Panc1 (cell line): Measurements from ENCODE around the gene GRIK3. TPM values are rescaled to one million over a fixed set of nuclear protein-coding genes. Genes with fewer than 3 reads are reported as not detected.

Experiments used
- ATAC-seq: fragments of 200-7000 bp; cut with Tn5 transposase; 2 replicates; pipeline ENCODE4 v1.9.1; 2020; ENCODE audit warnings: mild to moderate bottlenecking, moderate library complexity
- BruUV-seq: library from RNA; stranded (reverse); fragments of 400-500 nt; replicated peaks from 2 replicates; lab custom pipeline; 2021; lab: Mats Ljungman, UMichigan
- CTCF ChIA-PET: fragments of 300-600 bp; sonication (Branson Sonifier 250); formaldehyde crosslinking; loops from one replicate; lab custom pipeline; 2022; ENCODE audit warnings: antibody characterized with exemption; lab: Charles Lee
- POLR2A ChIA-PET: fragments of 300-600 bp; sonication (Branson Sonifier 250); formaldehyde crosslinking; loops from one replicate; lab custom pipeline; 2022; ENCODE audit warnings: antibody characterized with exemption; lab: Charles Lee
- DNase-seq: peaks from one replicate; pipeline ENCODE4 v3.0.0-alpha.2; 2010; ENCODE audit warnings: low read depth, low spot score
- H3K27ac ChIP-seq: 2 replicates; pipeline ENCODE4 v1.5.1; 2011; ENCODE audit warnings: mild to moderate bottlenecking, low read length, inconsistent platforms
- H3K27me3 ChIP-seq: fragments of 200-500 bp; sonication (Bioruptor generic); 2 replicates; pipeline ENCODE4 v1.6.0; 2014; ENCODE audit warnings: low read length, inconsistent platforms; ENCODE audit not compliant: control insufficient read depth, insufficient read depth
- H3K36me3 ChIP-seq: fragments of 200-500 bp; sonication (Bioruptor generic); 2 replicates; pipeline ENCODE4 v1.5.1; 2014; ENCODE audit warnings: inconsistent platforms, mild to moderate bottlenecking, low read length, moderate library complexity; ENCODE audit not compliant: control insufficient read depth, insufficient read depth
- H3K4me1 ChIP-seq: 2 replicates; pipeline ENCODE4 v1.5.1; 2011; ENCODE audit warnings: inconsistent platforms, mild to moderate bottlenecking, low read length, moderate library complexity; ENCODE audit not compliant: control insufficient read depth, insufficient read depth
- H3K4me3 ChIP-seq, 2 experiments: 2 replicates each; pipeline ENCODE4 v1.5.1; 2011 to 2012; ENCODE audit warnings: low read depth in 2 of 2, low read length in 2 of 2, mild to moderate bottlenecking in 2 of 2, inconsistent platforms in 1 of 2, moderate library complexity in 1 of 2
- H3K9me3 ChIP-seq: fragments of 200-500 bp; sonication (Bioruptor generic); 2 replicates; pipeline ENCODE4 v1.5.1; 2014; ENCODE audit warnings: low read depth, mild to moderate bottlenecking, inconsistent platforms, low read length, moderate library complexity; ENCODE audit not compliant: control insufficient read depth, insufficient read depth
- CTCF ChIP-seq: fragments of 450-650 bp; IDR thresholded peaks from 2 replicates; pipeline ENCODE4 v1.5.1; 2017; ENCODE audit warnings: mild to moderate bottlenecking
- POLR2AphosphoS5 ChIP-seq: IDR thresholded peaks from 2 replicates; pipeline ENCODE4 v1.6.1; 2012; ENCODE audit warnings: mild to moderate bottlenecking, low read depth, low read length, moderate library complexity
- REST ChIP-seq, 2 experiments: IDR thresholded peaks; 2 replicates each; pipeline ENCODE4 v1.6.1; 2011 to 2012; ENCODE audit warnings: low read depth in 2 of 2, control low read depth in 1 of 2, low read length in 1 of 2, mild to moderate bottlenecking in 1 of 2, moderate library complexity in 1 of 2; ENCODE audit not compliant: insufficient read depth in 1 of 2
- SIN3A ChIP-seq: IDR thresholded peaks from 2 replicates; pipeline ENCODE4 v1.6.1; 2012; ENCODE audit warnings: low read depth, mild to moderate bottlenecking, low read length, moderate library complexity, borderline replicate concordance; ENCODE audit not compliant: insufficient read depth
- TCF7L2 ChIP-seq: IDR thresholded peaks from 2 replicates; pipeline ENCODE4 v1.6.1; 2011; ENCODE audit warnings: mild to moderate bottlenecking, low read depth, low read length, inconsistent platforms
- in situ Hi-C: cut with HindIII; loops from 2 replicates; pipeline ENCODE4 v1.10.0; 2016; ENCODE audit warnings: low sequenced_read_pairs, low pct_unique_long_range_greater_than_20kb
- intact Hi-C: fragments of 100-400 bp; cut with micrococcal nuclease; formaldehyde crosslinking; loops from one replicate; pipeline ENCODE4 v1.10.0; 2022; ENCODE audit not compliant: unreplicated experiment
- total RNA-seq: library from RNA; stranded (reverse); gene quantifications from one replicate; pipeline ENCODE4 v1.2.1, GENCODE V29; 2021; ENCODE audit not compliant: unreplicated experiment

The GRIK3 gene
- total RNA-seq, 1 experiment from 2014 or later = not detected

- intact Hi-C loops = no loop called here
- Histone ChIP-seq H3K36me3 (no peaks in the 10 kb centered on the region), H3K9me3 (no peaks in the 10 kb centered on the region), H3K27me3 (no peaks in the 10 kb centered on the region), H3K4me3 (no peak overlapping the region), H3K4me1 (no peaks in the 10 kb centered on the region), H3K27ac (no peak overlapping the region)
- ATAC-seq (no peak), DNase-seq (no peak)
- in situ Hi-C loops = no loop called here
- ChIA-PET CTCF (no interaction called here), POLR2A (no interaction called here)
- TF ChIP-seq REST (IDR thresholded peaks at IDR 0.05; ENCODE audit: insufficient read depth in 1 of 2, low read depth in 2 of 2, low read length in 1 of 2) (no peak), POLR2AphosphoS5 (no peak), TCF7L2 (no peak), CTCF (no peak), SIN3A (no peak)
- BruUV-seq = no TSS peak
Measured at GRCh38 chr1:37052120-37052519, 17.8 kb upstream of the GRIK3 start.

- ChIA-PET POLR2A (no interaction called here), CTCF (no interaction called here)
- intact Hi-C loops = no loop called here
Measured at GRCh38 chr1:37051346-37051745, 17.0 kb upstream of the GRIK3 start.

More at GRCh38 chr1:37051346-37051745, 17.0 kb upstream of the GRIK3 start:
- no TSS peak for BruUV-seq
- no peaks in the 10 kb centered on the region for H3K4me1 ChIP-seq
- ATAC-seq (no peak), DNase-seq (no peak)
- TF ChIP-seq POLR2AphosphoS5 = no peak
- TF ChIP-seq REST (IDR thresholded peaks at IDR 0.05; ENCODE audit: insufficient read depth in 1 of 2, low read depth in 2 of 2, low read length in 1 of 2) = no peak
- TF ChIP-seq CTCF = no peak
- no peak for TF ChIP-seq SIN3A
- TF ChIP-seq TCF7L2 = no peak
- no peaks in the 10 kb centered on the region for H3K27me3 ChIP-seq
- no peak overlapping the region for H3K27ac ChIP-seq
- H3K36me3 ChIP-seq = no peaks in the 10 kb centered on the region
- no peak overlapping the region for H3K4me3 ChIP-seq
- in situ Hi-C loops = no loop called here
- H3K9me3 ChIP-seq = no peaks in the 10 kb centered on the region
